Stimulated activated effector memory CD8-positive, alpha-beta T cell treated with anti-CD3 and anti-CD28 coated beads, Interleukin-12 subunit alpha, Interleukin-12 subunit beta, amount 100 ng/mL, for 72 hours (primary cell): ENCODE data around the gene RPS18.
"Not testable (repeated sequence)": the region's sequence is repeated elsewhere in the genome, so short reads cannot be mapped to it uniquely, and the experiment has no call there.

ENCODE experiments used
- ATAC-seq: fragments of 150-1000 bp; cut with Tn5 transposase; 2 replicates; pipeline ENCODE4 v1.10.0; 2021
- DNase-seq, 2 donors: peaks; one replicate each; pipeline ENCODE4 v3.0.0; 2021 to 2022; ENCODE audit warnings: low spot score in 2 of 2
- H3K27ac Mint-ChIP-seq: one replicate; pipeline ENCODE4 v1.8.0; 2022; ENCODE audit warnings: mild to moderate bottlenecking, mixed read lengths
- H3K36me3 Mint-ChIP-seq: one replicate; pipeline ENCODE4 v1.8.0; 2022; ENCODE audit warnings: mild to moderate bottlenecking, mixed read lengths
- H3K4me1 Mint-ChIP-seq: one replicate; pipeline ENCODE4 v1.8.0; 2022; ENCODE audit warnings: mixed read lengths
- H3K4me3 Mint-ChIP-seq: one replicate; pipeline ENCODE4 v1.8.0; 2022; ENCODE audit warnings: mild to moderate bottlenecking, mixed read lengths
- H3K9me3 Mint-ChIP-seq: one replicate; pipeline ENCODE4 v1.8.0; 2022; ENCODE audit warnings: mixed read lengths

The RPS18 gene

DNA sequence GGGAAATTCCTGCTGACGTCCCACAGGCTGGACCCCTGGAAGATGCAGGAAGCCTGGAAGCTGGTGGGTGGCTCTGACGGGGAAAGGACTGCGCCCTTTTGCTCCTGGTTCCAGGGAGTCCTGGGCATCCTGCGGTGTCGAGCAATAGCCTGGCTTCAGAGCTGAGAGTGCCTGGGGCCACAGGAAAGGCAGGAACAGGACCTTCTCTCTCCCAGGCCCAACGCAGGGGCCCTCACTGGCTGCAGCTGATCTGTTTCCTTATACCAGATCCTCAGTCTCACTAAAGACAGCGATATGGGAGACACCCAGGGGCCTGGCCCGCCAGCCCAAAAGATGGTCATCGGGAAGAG is 6.5 kb downstream of the RPS18 start:
- H3K4me1 Mint-ChIP-seq = peaks cover 47% of the 10 kb centered on the region

DNA sequence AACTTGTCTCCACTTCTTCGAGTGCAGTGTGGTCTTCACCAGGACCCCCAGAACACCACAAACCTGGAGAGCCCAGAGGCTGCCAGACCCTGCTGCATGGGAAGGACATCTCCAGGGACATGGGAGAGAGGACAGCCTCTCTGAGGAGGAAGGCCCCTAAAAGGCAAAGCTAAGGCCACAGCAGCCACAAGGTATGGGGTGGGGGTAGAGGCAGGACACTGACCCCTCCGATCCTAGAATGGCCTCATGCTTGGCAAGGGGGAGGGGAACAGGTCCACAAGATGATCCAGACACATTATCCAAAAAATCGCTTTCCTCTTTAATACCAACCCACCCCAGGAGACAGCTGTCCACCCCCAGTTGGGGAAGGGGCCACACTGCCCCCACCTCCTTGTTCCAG is 6.9 kb downstream of the RPS18 start:
- no peaks in the 10 kb centered on the region for H3K9me3 Mint-ChIP-seq
- H3K36me3 Mint-ChIP-seq = peaks cover 91% of the 10 kb centered on the region
- DNase-seq (no peak), ATAC-seq (no peak)
- peaks cover 43% of the 10 kb centered on the region for H3K4me1 Mint-ChIP-seq
- H3K4me3 Mint-ChIP-seq = no peak overlapping the region
- peak overlapping the region; percentile 99 for H3K27ac Mint-ChIP-seq

More for the DNA sequence above, 6.5 kb downstream of the RPS18 start:
- no peak for DNase-seq
- Mint-ChIP-seq H3K27ac (peak overlapping the region; percentile 99), H3K9me3 (no peaks in the 10 kb centered on the region), H3K36me3 (peaks cover 91% of the 10 kb centered on the region), H3K4me3 (peak overlapping the region; percentile 89)
- ATAC-seq = no peak

DNA sequence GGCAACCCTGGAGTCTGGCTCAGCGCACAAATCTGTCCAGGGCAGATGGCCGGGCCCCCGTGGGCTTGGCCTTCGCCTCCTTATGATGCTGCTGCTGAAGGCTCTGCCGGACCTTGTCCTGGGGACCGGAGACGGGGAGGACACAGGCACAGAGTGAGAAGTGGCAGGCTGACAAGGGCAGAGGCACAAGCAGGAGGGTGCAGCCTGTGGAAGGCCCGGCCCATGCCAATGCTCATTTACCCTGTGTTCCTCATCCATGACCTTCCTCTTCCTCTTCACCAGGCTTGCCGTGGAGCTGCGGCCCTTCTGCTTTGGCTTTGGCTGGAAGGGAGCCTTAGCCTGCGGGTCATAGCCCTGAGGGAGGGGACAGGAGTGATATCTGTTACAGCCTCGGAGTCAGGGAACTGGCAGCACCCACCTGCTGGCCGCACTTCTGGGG is 7.4 kb downstream of the RPS18 start:
- Mint-ChIP-seq H3K36me3 (peaks cover 91% of the 10 kb centered on the region), H3K4me1 (peaks cover 38% of the 10 kb centered on the region), H3K27ac (peak overlapping the region; percentile 35), H3K4me3 (no peak overlapping the region), H3K9me3 (no peaks in the 10 kb centered on the region)
- no peak for ATAC-seq
- no peak for DNase-seq

DNA sequence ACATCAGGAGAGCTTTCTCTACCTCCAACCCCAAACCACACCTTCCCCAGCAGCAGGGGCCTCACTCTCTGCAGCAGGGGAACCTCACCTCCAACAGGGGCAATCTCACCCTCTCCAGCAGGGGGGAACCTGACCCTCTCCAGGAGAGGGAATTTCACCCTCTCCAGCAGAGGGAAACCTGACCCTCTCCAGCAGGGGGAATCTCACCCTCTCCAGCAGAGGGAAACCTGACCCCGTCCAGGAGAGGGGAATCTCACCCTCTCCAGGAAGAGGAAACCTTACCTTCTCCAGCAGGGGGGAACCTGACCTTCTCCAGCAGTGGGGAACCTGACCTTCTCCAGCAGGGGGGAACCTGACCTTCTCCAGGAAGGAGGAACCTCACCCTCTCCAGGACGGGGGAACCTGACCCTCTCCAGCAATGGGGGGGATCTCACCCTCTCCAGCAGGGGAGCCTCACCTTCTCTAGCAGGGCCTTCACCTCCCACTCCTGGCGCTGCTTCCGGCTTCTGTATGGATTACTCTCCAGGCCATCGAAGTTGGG is 8.2 kb downstream of the RPS18 start:
- no peak for ATAC-seq
- Mint-ChIP-seq H3K4me1 (peaks cover 30% of the 10 kb centered on the region), H3K27ac (peak overlapping the region; percentile 35), H3K36me3 (peaks cover 91% of the 10 kb centered on the region), H3K4me3 (no peak overlapping the region), H3K9me3 (no peaks in the 10 kb centered on the region)
- DNase-seq = no peak

DNA sequence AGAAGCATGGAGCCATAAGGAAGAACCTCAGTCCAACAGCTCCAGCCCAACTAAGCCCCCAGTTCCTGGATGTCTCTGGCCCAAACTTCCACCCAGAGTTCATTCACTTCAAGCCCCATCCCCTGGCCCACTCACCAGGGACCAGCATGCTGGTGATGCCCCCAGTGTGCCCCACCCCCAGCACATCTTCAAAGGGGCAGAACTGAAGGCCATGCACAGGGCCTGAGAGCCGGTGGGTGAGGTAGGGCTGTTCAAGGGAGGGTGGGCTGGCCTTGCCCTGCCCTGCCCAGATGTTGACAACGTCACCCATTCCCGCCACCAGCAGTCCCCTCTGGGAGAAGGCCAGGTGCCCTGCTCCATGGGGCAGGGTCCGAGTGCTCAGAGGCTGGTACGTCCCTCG is 8.7 kb downstream of the RPS18 start:
- Mint-ChIP-seq H3K4me3 (no peak overlapping the region), H3K27ac (peak overlapping the region; percentile 35), H3K4me1 (peaks cover 26% of the 10 kb centered on the region), H3K36me3 (peaks cover 91% of the 10 kb centered on the region), H3K9me3 (no peaks in the 10 kb centered on the region)
- ATAC-seq (no peak), DNase-seq (no peak)

DNA sequence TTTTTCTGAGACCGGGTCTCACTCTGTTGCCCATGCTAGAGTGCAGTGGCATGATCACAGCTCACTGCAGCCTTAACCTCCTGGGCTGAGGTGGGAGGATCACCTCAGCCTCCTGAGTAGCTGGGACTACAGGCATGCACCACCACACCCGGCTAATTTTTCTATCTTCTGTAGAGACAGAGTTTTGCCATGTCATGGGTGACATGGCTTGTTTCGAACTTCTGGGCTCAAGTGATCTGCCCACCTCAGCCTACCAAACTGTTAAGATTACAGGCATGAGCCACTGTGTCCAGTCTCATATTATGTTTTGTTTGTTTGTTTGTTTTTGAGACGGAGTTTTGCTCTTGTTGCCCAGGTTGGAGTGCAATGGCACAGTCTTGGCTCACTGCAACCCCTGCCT is 13.3 kb downstream of the RPS18 start:
- H3K4me3 Mint-ChIP-seq, H3K9me3 Mint-ChIP-seq, H3K27ac Mint-ChIP-seq, ATAC-seq, DNase-seq: not testable (repeated sequence)
- Mint-ChIP-seq H3K36me3 (peaks cover 95% of the 10 kb centered on the region), H3K4me1 (peaks cover 35% of the 10 kb centered on the region)

DNA sequence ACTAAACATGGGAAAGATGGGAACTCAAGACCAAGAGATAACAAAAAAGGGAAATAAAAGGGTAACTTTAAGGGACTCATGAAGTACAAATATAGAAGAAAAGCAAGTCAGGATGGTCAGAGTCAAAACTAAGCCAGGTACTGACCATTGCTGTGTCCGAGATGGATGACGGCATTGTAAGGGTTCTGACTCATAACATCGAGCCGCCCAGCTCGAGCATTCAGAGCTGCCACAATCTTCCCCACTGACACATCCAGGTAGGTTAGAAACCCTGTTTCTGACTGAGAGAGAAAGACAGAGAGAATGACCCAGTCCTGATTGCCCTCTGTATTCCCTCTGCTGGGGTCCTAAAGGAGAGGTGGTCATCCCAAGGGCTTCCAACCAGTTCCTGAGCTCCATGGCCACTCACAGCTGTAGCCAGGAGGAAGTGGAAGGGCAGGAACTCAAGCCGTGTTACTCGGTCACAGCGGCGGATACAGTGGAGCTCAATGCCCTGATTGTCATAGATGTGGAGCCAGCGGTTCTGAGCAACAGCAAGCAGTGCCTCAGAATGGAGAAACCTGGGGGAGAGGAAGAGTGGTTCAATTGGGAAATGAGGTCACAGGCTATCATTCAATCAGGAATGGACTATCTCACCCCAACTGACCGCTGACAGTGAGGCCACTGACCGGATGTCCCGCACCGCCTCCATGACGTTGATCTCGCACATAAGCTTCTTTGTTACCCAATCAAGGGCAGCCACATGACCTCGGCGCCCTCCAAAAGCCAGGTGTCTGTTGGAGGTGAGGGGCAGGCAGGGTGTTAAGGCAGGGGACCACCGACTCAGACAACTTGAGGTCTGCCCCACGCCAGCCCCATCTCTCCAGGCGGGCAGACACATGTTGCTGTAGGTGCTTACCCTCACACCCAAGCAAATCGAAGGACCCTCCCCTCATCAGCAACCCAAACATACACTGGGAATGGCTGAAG is 15.4 kb downstream of the RPS18 start:
- no peak for ATAC-seq
- no peak for DNase-seq
- Mint-ChIP-seq H3K36me3 (peaks cover 98% of the 10 kb centered on the region), H3K9me3 (no peaks in the 10 kb centered on the region), H3K4me3 (peak overlapping the region; percentile 90), H3K27ac (peak overlapping the region; percentile 80), H3K4me1 (peaks cover 52% of the 10 kb centered on the region)

DNA sequence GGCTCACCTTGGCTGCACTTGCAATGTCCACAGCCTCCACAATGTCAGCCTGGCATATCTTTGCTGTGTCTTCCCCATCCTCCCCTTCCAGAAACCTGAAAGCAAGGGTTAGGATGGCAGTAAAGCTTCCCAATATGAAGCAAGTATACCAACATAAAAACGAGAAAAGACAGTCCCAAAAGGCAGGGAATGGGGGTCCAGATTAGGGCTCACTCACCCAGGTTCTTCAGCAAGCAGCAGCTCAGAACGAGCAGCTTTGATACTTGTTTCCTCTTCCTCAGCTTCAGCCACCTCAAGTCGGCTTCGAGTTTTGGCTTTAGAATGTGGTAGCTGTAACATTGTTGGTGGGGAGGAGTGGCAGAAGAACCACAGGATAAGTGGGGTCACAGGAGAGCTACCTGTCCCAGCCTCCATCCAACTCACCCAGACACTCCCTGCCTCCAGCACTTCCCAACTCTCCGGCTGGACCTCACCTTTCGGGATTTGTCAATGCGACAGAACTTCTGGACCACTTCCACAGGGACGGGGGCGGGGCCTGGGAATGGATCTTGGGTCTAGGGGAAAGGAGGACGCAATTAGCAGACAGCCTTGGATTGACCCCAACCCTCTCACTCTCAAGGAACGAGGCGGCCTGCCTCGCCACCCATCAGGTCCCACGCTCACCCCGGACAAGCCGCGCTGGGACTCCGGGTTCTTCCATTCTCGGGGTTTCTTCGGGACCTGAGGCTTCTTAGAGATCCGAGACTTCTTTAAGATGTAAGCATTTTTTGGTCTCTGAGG is 16.5 kb downstream of the RPS18 start:
- H3K4me3 Mint-ChIP-seq = peak overlapping the region; percentile 90
- ATAC-seq (no peak), DNase-seq (no peak)
- no peaks in the 10 kb centered on the region for H3K9me3 Mint-ChIP-seq
- H3K27ac Mint-ChIP-seq = peak overlapping the region; percentile 95
- H3K4me1 Mint-ChIP-seq = peaks cover 52% of the 10 kb centered on the region
- peaks cover 98% of the 10 kb centered on the region for H3K36me3 Mint-ChIP-seq

DNA sequence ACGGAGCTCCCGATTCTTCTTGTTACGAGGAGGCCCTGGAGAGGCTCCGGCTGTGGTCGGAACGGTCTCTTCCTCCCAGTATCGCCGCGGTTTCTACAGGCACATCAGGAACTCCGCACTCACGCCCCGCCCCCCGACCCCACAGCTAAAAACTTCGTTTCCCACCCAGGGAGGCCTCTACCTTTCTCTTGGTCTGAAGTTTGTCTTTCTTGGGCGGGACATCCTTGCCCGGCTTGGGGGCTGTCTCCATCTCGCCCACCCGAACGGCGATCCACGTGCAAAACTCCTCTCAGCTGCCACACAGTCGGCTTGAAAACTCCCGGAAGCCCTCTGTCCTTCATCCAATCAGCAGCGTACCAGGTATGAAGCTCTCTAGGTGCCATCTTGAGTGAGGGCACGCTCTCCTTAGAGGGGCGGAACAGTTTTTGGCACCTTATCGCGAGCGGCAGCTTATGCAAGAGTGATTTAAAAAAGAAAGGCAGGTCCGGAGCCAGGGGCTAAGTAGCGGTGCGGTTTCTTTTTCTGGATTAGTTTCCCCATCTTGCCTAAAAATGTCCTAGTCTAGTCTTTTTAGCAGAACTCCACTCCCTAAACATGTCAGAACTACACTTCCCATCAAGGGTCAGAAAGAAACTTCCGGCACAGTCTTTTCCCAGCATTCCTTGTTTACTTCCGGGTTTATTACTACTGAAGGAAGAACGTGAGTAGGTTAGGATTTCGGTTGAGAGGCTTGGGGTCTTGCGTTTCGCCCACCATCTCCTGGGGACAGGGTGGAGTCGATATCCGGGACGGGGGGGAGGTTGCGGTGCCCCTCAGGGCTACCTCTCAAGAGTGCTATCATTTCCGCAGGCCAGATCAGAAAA is 17.3 kb downstream of the RPS18 start, which contains the start of the genes PFDN6 and WDR46:
Gene PFDN6 (plus strand): TSS at position 681 of the 863 bp plus-strand sequence. CDS start 256 bp downstream, outside the sequence.
Gene WDR46 (minus strand): TSS at position 319 of the 863 bp plus-strand sequence. CDS start 69 bp downstream, at position 250.
- ATAC-seq (peak; percentile 97), DNase-seq (peak; percentile 53 to 90)
- H3K4me3 Mint-ChIP-seq = peak within 1 kb of the TSS; percentile 90
- peaks cover 96% of the 10 kb centered on the region for H3K36me3 Mint-ChIP-seq
- no peaks in the 10 kb centered on the region for H3K9me3 Mint-ChIP-seq
- peak within 1 kb of the TSS; percentile 95 for H3K27ac Mint-ChIP-seq
- peaks cover 52% of the 10 kb centered on the region for H3K4me1 Mint-ChIP-seq

DNA sequence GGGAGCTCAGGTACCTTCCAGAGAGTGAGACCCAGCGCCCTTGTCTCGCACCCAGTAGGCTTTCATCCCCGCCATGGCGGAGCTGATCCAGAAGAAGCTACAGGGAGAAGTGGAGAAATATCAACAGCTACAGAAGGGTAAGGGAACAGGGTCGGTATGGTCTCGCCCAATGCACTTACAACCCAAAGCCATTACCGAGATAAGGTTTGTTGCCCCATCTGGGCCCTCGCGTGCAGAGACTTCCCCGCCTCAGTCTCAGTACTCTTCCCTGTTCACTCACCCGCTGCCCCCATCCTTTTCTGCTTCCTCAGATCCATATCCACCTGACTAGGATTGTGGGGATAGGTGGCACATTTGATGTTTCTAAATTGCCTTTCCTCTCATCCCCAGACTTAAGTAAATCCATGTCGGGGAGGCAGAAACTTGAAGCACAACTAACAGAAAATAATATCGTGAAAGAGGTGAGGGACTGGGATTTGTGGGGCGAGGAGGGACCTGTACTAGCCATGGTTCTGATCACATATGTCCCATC is 18.0 kb downstream of the RPS18 start:
- no peaks in the 10 kb centered on the region for H3K9me3 Mint-ChIP-seq
- H3K4me1 Mint-ChIP-seq = peaks cover 52% of the 10 kb centered on the region
- H3K4me3 Mint-ChIP-seq = peak overlapping the region; percentile 90
- no peak for DNase-seq
- peaks cover 94% of the 10 kb centered on the region for H3K36me3 Mint-ChIP-seq
- peak overlapping the region; percentile 95 for H3K27ac Mint-ChIP-seq
- peak; percentile 11 for ATAC-seq

DNA sequence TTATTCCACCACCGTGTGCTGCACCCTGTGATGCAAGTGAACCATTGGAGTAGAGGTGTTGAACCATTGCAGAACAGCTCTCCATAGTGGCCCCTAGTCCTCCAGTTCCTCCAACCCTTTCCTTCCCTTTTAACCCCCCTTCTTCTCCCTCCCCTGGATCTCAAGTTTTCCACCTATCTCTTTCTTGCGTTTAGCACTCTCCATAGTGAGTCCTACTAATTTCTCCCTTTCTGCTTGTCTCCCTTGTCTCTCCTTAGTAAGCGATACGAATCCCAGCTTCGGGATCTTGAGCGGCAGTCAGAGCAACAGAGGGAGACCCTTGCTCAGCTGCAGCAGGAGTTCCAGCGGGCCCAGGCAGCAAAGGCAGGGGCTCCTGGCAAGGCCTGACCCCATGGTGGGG is 18.6 kb downstream of the RPS18 start:
- DNase-seq = no peak
- Mint-ChIP-seq H3K4me1 (peaks cover 53% of the 10 kb centered on the region), H3K27ac (peak overlapping the region; percentile 95), H3K36me3 (peaks cover 93% of the 10 kb centered on the region), H3K9me3 (no peaks in the 10 kb centered on the region), H3K4me3 (peak overlapping the region; percentile 90)
- ATAC-seq = no peak

DNA sequence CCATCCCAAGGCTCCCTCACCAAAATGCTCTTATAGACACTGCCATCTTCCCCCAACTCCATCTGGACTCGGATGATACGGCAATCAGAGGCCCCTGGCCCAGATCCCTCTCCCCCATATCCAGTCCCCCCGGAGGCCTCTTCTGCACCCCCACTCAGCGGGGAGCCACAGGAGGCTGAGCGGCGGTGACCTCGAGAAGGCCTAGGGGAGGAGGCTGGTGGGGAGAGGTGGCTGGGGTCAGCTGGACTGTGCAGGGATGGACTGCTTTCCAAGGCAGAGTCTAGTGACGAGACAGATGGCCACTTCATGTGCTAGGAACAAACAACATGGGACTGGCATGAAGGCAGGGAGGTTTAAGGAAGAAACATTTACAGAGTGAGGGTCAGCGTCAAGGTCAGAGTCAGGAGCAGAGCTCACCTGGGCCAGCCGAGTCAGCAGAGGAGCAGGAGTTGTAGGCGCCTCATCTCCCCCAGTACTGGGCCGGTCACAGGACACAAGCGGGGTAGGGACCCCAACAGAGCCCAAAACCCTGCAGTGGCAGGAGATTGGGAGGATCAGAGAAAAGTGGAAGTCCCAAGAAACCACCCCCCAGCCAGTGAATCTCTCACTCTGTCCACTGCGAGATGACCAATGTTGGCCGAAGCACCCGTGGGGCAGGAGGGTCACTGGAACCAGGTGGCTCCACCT is 21.3 kb downstream of the RPS18 start:
- Mint-ChIP-seq H3K36me3 (peaks cover 86% of the 10 kb centered on the region), H3K27ac (no peak overlapping the region), H3K9me3 (no peaks in the 10 kb centered on the region), H3K4me1 (peaks cover 57% of the 10 kb centered on the region), H3K4me3 (no peak overlapping the region)
- DNase-seq (no peak), ATAC-seq (no peak)

DNA sequence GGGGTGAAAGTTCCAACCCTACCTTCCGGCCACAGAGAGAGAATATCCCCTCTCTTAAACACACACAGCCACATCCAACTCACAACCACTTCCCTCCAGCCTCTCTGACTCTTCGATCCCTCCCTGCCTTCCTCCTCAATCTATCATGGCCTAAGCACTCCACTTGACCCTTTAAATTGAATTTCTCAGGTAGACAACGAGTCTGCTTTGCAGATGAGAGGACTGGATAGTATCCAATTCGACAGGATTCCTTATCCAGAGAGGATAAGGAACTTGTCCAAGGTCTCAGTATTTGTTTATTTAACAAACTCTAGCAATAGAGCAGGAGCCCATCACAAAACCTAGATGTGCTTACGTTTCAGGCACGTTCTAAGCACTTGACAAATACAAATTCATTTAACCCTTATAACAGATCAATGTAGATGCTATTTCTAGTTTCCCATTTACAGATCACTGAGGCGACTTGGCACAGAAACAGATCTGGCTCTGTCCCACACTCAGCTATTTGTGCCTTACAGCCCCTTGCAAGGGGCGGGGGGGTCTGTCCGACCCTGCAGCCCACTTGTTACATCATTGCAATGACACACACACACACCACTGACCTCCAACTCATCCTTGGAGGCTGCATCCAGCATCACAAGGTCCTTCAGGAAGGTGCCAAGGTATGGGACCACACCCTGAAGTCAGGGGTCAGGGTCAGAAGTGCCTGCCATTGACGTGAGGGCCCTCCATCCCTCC is 22.4 kb downstream of the RPS18 start:
- peaks cover 54% of the 10 kb centered on the region for H3K4me1 Mint-ChIP-seq
- H3K9me3 Mint-ChIP-seq = no peaks in the 10 kb centered on the region
- H3K27ac Mint-ChIP-seq = no peak overlapping the region
- DNase-seq (no peak), ATAC-seq (no peak)
- peaks cover 88% of the 10 kb centered on the region for H3K36me3 Mint-ChIP-seq
- H3K4me3 Mint-ChIP-seq = no peak overlapping the region
